Activated T-cell treated with anti-CD3 and anti-CD28 coated beads, Interleukin-2, amount 50 U/mL, for 1 hour (primary cell): ENCODE data around the gene GALNT10.

Source experiments
- DNase-seq: peaks from one replicate; pipeline ENCODE4 v3.0.0-alpha.2; 2020

Gene GALNT10

GRCh38 chr5:154203798-154204578 lies 13.5 kb downstream of the GALNT10 start:
- no peak for DNase-seq

GRCh38 chr5:154205441-154206117 lies 15.0 kb downstream of the GALNT10 start:
- DNase-seq, result no peak

- no peak for DNase-seq
These were observed 15.8 kb downstream of the GALNT10 start for GRCh38 chr5:154206311-154206710.

- DNase-seq, result no peak
These were observed 16.7 kb downstream of the GALNT10 start for GRCh38 chr5:154207204-154207603.

- DNase-seq, result no peak
These were observed 19.1 kb downstream of the GALNT10 start for GRCh38 chr5:154209591-154210081.

GRCh38 chr5:154210163-154210562 lies 19.6 kb downstream of the GALNT10 start:
- no peak for DNase-seq

- no peak for DNase-seq
These were observed 21.3 kb downstream of the GALNT10 start for GRCh38 chr5:154211641-154212390.

- DNase-seq, result no peak
These were observed 23.1 kb downstream of the GALNT10 start for GRCh38 chr5:154213592-154213991.

- DNase-seq, result no peak
These were observed 24.0 kb downstream of the GALNT10 start for GRCh38 chr5:154214371-154215106.

- no peak for DNase-seq
These were observed 25.2 kb downstream of the GALNT10 start for GRCh38 chr5:154215571-154216325.

- no peak for DNase-seq
These were observed 26.9 kb downstream of the GALNT10 start for GRCh38 chr5:154217462-154217861.

- DNase-seq, result no peak
These were observed 28.3 kb downstream of the GALNT10 start for GRCh38 chr5:154218786-154219185.

GRCh38 chr5:154220625-154221024 lies 30.1 kb downstream of the GALNT10 start:
- DNase-seq, result no peak

GRCh38 chr5:154221371-154221896 lies 30.9 kb downstream of the GALNT10 start:
- peak; percentile 49 for DNase-seq

- no peak for DNase-seq
These were observed 31.9 kb downstream of the GALNT10 start for GRCh38 chr5:154222414-154222813.

GRCh38 chr5:154223320-154223719 lies 32.8 kb downstream of the GALNT10 start:
- DNase-seq, result no peak

GRCh38 chr5:154227090-154227489 lies 36.6 kb downstream of the GALNT10 start:
- DNase-seq, result no peak

GRCh38 chr5:154228696-154229095 lies 38.2 kb downstream of the GALNT10 start:
- no peak for DNase-seq

GRCh38 chr5:154230526-154230925 lies 40.0 kb downstream of the GALNT10 start:
- no peak for DNase-seq

GRCh38 chr5:154234551-154234950 lies 44.0 kb downstream of the GALNT10 start:
- no peak for DNase-seq

- DNase-seq, result no peak
These were observed 45.5 kb downstream of the GALNT10 start for GRCh38 chr5:154236011-154236410.
